Measurements from ENCODE around the gene ODAD4.

ODAD4 gene

DNA sequence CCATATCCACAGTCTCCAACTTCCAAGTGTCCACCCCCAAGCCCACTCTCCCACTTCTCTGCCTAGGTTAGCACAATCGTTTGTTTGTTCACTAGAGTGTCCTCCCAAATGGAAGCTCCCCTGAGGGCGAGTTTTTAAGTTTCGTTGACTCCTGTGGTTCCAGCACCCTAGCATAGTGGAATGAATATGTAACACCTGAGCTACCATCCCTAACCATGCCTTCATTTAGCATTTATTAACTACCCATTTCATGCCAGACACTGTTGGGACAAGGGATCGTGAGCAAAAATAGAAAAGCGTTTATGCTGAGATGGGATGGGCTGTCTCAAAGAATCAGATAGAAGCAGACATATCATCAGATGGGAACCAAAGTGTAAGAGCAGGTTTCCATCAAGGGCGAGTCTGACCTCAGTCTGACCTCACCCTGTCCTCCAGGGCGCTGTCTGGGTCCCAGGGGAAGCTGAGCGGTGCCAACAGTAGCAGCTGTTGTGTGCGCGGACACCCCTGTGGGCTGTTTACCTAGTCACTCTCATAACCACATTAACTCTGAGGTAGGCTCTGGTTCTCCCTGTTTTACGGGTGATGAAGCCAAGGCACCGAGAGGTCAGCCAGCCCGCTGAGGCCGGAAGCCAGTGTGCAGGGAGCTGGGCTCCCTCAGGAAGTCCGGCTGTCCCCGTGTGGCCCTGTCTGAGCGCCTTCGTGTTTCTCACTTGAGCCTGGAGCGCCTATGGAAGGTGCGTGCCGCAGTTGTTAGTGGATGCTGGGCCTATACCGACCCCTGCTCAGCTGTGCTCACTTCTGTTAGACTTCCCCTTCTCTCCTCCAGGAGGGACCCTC is 42.4 kb downstream of the ODAD4 start:
- DNase-seq, result no peak

DNA sequence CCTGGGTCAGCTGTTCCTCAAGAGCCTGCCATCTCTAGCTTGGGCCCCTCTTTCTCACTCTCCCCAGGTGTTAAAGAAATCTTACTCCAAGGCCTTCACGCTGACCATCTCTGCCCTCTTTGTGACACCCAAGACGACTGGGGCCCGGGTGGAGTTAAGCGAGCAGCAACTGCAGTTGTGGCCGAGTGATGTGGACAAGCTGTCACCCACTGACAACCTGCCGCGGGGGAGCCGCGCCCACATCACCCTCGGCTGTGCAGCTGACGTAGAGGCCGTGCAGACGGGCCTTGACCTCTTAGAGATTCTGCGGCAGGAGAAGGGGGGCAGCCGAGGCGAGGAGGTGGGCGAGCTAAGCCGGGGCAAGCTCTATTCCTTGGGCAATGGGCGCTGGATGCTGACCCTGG is 43.0 kb downstream of the ODAD4 start:
- DNase-seq, result no peak

DNA sequence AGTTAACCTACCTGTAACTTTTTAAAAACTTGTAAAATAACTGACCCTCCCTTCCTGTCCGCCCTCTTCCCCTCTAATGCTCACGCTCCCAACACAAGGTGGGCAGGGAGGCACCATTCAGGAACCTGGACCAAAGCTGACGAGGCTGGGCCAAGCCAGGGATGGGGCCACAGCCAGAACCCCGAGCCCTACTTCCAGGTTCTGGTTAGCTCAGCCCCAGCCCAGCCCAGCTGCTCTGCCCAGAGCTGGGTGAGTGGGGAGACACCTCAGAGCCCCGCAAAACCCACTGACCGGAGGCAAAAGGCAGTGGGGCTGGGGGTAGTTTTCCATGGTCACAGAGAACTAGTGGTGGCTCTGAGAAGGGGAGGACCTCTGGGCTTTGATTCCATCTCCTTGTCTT is 43.6 kb downstream of the ODAD4 start:
- no peak for DNase-seq

DNA sequence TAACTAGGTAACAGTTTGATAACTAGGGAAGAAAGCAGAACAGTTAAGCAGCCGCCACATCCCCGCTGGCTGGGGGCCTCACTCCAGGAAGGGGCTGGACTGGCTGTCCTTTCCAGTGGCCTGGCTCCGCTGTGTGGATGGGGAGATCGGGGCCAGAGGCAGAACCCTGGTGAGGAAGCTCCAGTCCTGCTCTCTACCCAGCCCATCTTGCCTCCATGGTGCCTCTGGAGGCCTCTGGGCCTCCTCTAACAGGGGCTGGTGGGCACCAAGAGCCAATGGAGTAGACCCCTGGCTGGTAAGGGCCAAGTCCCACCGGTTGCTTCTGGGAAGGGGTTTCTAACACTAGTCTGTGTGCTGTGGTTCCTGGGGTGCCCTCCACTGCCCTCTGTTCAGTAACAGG is 44.2 kb downstream of the ODAD4 start:
- no peak for DNase-seq

DNA sequence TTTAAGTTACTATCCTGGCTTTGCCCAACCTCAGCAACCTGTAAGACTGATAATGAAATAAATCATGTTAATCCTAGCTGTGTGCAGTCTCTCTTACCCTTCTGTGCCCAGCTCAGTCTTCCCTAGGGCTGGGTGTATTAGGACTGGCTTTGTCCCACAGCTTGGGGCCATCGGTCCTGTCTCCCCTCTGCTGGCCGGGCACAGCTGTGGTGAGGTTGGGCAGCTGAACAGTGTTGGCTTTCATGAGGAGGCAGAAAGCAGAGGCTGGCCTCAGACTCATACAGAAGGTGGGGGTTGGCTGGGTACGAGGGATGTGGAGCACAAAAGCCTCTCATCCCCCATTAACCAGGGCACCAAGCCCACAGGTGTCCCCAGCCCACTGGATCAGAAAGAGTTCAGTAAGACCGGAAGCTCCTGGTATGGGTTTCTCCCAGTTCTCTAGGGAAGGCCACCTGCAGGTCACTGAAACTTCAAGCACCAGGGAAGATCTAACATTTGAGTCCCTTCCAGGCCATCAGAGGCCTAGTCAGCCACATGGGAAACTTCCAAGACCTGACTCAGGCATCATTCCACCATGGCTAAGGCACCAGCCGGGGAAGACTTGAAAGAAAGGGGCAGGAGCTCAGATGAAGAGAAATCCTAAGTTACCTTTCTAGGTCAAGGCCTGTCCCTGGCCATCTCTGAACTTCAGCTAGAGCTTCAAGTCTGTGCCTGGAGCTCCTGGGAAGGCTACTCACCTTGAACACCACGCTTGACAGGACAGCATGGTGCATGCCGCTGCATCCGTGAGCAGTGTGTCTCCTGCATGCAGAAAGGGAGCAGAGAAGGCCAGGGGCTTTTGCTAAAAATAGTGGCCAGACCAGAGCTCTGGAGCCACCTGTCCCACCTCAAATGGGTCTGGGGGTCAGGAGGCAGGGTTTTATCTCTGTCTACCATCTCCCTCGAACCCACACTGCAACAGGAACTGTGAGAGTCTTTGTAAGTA is 45.0 kb downstream of the ODAD4 start:
- no peak for DNase-seq

DNA sequence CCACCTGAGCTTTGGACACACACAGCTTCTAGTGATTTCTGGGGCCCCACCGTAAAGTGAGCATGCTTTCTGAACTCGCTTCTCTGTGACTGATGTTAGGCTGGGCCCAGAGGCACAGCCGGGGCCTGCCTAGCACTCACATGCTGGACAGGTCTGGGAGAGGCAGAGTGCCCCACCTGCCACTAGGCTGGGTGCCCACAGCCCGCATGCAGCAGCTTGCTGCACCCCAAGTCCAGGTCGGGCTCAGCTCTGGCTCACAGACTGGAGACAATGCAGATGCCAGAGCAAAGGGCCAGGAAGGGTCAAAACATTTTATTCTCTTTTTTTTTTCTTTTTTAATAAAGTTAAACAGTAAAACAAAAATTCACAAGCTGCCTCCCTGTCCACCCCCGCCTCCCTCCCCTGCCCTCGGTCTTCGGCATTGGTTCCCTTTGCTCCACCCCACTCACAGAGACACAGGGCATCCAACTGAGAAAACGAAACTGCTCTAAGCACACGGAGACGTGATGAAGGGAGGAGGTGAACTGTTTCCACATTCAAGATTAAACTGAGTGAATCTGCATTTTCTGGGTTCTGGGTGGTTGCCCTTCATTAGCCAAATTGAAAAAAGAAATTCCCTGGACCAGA is 45.8 kb downstream of the ODAD4 start:
- no peak for DNase-seq

DNA sequence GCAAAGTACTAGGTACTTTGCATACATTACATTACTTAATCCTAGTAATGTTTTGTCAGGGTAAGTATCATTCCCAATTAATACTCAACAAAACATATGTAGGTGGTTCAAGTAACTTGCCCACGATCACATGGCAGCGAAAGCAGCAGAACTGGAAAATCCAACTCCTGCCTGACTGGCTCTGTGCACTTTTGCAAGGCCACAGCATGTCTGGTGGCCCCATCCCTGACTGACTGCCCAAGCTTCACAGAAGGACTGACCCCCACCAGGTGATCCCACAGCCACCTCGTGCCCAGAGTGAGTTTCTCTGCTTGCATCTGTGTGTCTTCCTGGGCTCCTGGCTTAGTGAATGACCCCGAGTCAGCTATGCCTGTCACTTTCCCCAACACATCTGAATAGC is 47.6 kb downstream of the ODAD4 start:
- no peak for DNase-seq

DNA sequence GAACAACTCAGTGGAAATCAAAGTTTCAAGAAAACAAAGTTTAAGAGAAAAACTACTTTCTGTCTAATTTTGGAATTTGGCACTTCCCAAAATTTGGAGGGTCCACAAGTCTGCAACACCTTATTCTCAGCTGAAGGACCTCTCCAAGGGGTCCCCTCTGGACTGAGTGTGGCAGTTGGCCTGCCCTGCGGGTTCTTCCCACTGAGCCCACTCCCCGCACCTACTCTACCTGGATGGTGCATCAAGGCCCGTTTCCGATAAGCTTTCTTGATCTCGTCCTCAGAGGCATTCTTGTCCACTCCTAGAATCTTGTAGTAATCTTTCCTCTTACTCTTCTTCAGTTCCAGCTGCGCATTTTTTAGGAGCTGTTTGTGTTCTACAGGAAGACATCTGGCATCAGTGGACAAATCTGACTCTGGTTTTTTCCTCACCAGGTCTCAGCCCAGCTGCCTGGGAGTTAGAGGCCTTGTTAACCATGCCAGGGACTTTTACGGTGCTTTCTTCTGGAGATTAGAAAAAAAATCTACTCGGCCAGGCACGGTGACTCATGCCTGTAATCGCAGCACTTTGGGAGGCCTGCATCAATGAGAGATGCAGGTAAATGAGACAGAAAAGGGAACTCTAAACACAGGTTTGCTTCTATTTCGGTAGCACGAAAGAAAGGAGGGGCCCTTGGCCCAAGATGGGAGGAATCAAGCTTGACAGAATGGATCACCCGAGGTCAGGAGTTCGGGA is 51.8 kb downstream of the ODAD4 start:
- no peak for DNase-seq

DNA sequence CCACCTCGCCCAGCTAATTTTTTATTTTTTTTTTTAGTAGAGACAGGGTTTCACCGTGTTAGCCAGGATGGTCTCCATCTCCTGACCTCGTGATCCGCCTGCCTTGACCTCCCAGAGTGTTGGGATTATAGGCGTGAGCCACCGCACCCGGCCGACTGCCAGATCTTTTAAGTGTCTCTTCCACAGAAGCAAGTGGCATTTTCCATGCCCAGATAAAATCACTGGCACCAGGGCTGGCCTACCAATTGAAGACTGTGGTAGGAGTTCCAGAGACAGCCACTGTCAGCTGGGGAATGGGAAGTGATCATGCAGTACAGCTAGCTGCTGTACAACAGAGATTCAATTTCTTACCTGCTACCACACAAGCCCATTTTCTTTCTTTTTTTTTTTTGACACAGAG is 54.0 kb downstream of the ODAD4 start:
- no peak for DNase-seq

DNA sequence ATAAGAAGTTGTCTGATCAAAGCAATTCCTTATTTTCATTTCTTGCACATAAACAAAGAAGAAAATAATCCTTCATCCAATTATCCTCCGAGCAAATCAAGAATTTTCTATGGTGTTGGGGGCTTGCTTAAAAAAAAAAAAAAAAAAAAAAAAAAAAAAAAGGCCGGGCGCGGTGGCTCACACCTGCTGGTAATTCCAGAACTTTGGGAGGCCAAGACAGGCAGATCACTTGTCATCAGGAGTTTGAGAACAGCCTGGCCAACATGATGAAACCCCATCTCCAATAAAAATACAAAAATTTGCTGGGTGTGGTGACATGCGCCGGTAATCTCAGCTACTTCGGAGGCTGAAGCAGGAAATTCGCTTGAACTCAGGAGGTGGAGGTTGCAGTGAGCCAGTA is 55.5 kb downstream of the ODAD4 start:
- no peak for DNase-seq

DNA sequence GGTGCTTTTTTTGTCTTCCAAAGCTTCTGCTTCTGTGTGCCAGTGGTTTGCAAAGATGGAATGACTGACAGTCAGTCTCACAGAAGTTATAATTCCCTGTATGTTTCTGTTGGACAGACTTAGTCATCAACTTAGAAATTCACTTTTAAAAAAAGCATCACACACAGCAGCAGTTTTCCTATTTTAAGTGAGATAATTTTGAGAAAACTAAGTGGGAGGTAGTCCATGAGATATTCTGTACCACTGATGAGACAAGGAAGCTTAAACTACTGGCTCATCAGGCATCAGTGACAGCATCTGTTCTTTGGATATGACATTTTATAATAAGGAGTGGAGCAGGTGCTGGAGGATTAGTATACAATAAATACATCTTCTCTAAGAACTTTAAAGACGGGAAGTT is 56.2 kb downstream of the ODAD4 start:
- no peak for DNase-seq

DNA sequence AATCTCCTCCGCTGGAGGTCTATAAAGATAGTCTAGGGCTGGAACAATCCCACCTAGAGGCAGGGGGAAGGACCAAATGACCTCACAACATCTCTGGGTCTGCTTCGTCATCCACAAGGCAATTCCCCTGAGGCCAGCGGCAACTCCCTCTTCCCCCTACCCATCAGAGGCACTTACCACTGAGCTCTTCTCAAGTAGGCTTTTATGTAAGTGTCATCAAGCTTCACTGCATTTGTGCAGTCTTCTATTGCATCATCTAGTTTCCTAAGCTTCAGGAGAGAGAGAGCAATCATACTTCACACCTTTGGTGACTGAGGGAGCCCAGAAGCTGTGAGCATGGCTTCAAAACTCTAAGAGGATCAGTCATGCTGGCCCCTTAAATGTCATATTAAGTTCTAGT is 57.2 kb downstream of the ODAD4 start:
- DNase-seq, result peak; percentile 26

DNA sequence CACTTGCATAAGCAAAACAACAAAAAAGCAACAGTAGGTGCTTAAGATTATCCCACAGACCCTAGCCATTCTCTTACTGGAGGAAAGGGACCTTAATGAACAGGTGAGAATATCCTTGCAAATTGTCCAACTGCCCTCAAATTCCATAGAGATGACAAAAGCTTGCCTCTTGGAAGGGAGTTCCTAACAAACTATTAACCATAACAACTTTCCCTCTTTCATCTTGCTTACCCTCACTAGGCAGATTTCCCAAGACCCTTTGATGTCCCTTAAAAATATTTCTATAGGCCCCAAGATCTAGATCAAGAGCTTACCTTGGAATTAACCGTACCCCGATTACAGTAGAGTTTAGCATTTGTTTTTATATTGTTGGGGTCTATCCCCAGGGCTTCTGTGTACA is 58.0 kb downstream of the ODAD4 start:
- no peak for DNase-seq

DNA sequence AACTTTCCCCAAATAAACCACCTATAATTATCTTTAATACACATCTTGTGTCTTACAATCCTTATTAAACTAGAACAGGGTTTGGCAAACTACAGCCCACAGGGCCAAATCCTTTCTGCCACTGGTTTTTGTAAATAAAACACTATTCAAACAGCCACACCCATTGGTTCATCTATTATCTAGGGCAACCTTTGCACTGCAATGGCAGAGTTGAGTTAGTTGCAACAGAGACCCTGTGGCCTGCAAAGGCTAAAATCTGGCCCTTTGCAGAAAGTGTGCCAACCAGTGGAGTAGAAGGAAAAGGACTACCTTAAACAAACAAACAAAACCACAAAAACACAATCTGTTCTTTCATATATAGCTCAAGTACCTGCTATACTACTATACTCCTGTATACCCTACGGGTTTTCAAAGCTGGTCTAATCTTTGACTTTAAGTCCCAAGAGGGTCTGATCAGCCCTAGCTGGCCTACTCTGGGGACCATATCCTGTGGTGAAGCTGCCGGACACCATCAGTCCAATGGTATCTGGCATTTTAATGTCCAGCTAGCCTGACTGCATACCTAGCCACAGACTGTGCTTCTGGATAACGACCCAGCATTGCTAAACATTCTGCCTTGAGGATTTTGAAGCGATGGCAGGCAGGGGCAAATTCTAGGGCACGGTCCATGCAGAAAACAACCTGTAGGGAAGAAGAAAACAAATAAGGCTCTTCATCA is 59.4 kb downstream of the ODAD4 start:
- no peak for DNase-seq

DNA sequence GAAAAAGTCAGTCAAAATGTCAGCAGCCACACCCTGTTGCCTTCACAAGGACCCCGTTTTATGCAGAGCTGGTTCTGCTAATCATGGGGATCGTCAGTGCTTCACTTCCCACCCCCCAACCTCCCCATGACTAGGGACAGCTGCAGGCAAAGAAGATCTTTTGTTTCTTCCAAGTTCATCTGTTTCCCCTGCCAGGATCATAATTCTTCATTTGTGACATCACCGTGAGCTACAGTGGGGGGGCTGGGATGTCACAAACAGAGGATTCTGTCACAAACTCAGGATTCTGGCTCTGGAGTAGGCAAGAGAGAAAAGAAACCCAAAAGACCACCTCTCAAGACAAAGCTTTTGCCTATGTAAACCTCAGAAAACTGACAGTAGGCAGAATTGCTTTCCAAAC is 62.2 kb downstream of the ODAD4 start:
- no peak for DNase-seq

DNA sequence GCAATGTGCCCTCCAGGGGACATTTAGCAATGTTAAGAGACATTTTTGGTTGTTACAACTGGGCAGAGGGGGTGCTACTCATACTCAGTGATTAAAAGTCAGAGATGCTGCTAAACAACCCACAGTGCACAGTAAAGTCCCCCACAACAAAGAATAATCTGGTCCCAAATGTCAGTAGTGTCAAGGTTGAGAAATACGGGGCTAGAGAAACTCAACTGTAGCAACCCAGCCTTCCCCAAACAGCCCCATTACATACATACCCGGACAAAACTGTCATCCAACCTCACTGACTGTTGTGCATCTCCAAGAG is 66.4 kb downstream of the ODAD4 start:
- no peak for DNase-seq

DNA sequence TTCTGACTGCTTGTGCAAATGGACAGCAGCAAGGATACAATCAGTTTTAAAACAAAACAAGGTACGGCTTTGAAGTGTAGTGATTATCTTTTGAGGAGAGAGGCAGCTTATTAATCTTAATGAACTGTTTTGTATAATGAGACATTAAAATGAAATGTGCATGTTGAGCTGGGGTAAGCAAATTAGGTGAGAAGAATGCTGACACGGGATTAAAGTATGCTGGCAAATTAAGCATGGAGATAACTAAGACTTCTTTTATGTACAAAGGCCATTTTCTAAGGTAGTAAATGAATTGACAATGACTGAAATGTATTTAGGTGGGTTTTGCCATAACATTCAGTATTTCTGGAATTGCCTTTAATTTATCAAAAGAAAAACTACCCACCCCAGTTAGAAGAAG is 68.1 kb downstream of the ODAD4 start:
- DNase-seq, result no peak

DNA sequence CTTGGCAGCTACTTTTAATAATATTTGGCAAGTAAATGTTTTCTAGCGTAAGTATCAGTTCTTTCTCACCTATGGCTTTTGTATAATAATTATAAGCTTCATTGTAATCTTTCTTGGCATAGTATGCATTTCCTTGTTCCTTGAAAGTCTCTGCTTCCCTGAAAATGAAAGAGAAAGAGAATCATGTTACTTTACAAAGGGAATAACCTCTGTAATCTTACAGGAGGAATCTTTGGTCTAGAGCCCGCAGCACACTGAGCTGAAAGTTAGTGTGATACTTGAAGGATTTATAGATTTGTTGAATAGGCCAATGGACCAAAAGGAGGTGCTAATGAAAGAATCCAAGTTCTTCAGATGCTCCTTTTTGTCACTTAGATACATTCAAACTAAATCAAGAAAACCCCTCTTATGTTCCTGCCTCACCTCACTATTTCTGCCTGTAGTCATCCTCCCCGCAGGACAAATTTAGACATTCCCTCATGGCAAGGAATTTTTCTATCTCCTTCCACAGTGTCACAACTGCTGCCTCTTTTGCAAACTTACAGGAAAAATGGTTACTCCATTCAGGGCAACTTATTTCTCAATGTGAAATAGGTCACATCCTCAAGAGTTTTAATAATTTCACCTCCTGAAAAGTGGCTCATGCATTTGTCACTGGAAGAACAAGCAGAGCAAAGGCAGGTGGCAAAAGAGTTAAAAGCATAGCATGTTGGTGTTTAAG is 70.2 kb downstream of the ODAD4 start:
- no peak for DNase-seq

DNA sequence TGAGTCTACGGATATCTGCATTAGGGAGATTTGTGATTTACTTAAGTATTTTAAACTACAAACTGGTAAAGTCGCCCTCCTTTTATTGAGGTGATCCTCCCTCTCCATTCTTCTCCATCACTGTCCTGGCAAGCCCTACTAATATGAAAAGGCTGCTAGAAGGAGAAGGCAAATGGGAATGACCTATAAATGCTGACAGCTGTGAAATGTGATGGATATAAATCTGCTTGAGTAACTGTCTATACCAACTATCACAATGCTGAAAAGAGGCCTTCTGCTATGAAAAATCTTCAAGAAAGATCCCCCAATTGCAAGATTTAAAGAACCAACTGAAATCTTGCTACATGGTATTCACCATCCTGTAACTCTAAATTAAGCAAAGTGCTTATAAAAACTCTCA is 71.3 kb downstream of the ODAD4 start:
- no peak for DNase-seq

DNA sequence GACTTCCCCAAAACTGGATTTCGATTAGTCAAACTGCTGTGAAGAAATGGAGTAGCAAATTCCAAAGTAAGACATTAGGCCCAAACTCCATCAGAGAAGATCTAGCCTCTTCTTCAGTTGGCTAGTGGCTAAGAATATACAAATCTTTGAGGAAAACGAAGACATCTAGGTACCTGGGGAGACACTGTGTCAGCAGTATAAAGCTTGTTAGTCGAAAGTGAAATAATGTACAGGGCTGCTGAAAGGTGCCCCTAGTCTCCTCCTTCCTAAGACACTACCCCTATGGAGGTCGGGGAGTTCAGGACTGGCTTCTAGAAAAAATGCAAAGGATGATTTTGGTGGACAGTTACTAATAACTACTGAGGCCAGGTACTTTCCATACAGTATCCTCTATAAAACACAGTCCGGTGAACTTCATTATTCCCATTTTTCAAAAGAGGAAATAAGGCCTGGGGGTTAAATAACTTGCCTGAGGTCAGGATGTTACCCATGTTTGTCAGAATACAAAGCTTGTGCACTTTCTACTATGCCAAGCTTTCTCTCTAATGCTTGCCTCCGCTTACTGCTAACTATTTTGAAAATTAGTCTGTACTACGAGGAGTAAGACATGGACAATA is 71.9 kb downstream of the ODAD4 start:
- no peak for DNase-seq

DNA sequence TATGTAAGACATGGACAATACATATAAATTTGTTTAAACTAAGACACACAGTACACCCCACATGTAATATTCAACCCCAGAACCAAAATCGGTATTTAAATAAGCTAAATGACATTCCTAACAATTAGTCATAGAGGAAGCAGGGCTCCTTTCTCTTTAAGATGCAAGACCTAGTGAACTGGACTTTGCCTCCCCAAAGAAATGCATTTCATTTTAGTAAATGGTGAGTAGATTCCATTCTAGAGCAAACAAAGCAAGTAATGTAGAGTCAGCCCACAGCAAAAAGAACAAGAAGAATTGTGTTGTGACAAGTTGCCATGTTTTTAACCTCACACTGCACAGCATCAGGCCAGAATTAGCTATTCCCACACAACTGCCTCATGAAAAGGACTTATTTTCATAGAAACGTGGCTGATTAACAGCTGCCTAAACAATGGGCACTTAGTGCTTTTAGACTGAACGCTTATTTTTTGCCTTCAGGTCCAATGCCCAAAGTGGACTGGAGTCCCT is 72.4 kb downstream of the ODAD4 start:
- DNase-seq, result no peak

All from activated CD4-positive, alpha-beta T cell treated with anti-CD3 and anti-CD28 coated beads, Interleukin-2, Interleukin-6, amounts not matched to agents 100 ng/mL and 50 ng/mL, durations not matched to agents 16 hours and 8 hours (primary cell).